ENCODE results near the gene POLR2A. TPM values are rescaled to one million over a fixed set of nuclear protein-coding genes. Genes with fewer than 3 reads are reported as not detected.

Gene POLR2A
- total and polyA plus RNA-seq, 10 of the 15 experiments (the other 5 are each of a cell fraction or from before 2014, with no cell fraction given), result 1.7 to 121 (median 33.4) TPM

GRCh38 chr17:7440113-7440833 is 43.9 kb upstream of the POLR2A start (continued):
- TF ChIP-seq SMAD1 (IDR thresholded peaks at IDR 0.05; ENCODE audit: low read depth, partially characterized antibody) (peak; percentile 79), JUND (IDR thresholded peaks at IDR 0.05; ENCODE audit: low read depth, low read length) (peak; percentile 54; the same call in 1 of the 2 replicates), ATF7 (IDR thresholded peaks at IDR 0.05; ENCODE audit: low read depth) (peak; percentile 95), POLR2A (IDR thresholded peaks at IDR 0.05; ENCODE audit: low read depth, low read length) (peak; percentile 54; the same call in 1 of the 2 replicates), BHLHE40 (IDR thresholded peaks at IDR 0.05; ENCODE audit: borderline replicate concordance in 1 of 2, low read depth in 2 of 2, low read length in 1 of 2) (peak; percentile 43 to 87; a peak in 3 of 4 replicates), MXI1 (IDR thresholded peaks at IDR 0.05; ENCODE audit: low read depth, low read length) (peak; percentile 48; the same call in 1 of the 2 replicates), USF1 (IDR thresholded peaks at IDR 0.05; ENCODE audit: borderline replicate concordance, extremely low read length, insufficient read depth, low read depth, low read length) (peak; percentile 81), YBX1 (IDR thresholded peaks at IDR 0.05) (no peak), PBX3 (IDR thresholded peaks at IDR 0.05; ENCODE audit: insufficient replicate concordance, low read depth, low read length) (no peak), HDGF (IDR thresholded peaks at IDR 0.05) (0 out of 2 replicates have a peak, but pooled peaks have one; percentile 72), NR2C1 (IDR thresholded peaks at IDR 0.05) (no peak), CREB1 (IDR thresholded peaks at IDR 0.05; ENCODE audit: low read depth) (0 out of 2 replicates have a peak, but pooled peaks have one; percentile 7), RAD51 (IDR thresholded peaks at IDR 0.05) (peak; percentile 75), IRF4 (IDR thresholded peaks at IDR 0.05; ENCODE audit: low read depth, low read length) (no peak), RELB (IDR thresholded peaks at IDR 0.05; ENCODE audit: low read depth) (peak; percentile 65; the same call in 1 of the 2 replicates), RAD21 (IDR thresholded peaks at IDR 0.05; ENCODE audit: insufficient read depth, low read depth, low read length) (no peak), CTCF (IDR thresholded peaks at IDR 0.05 in 2 of 3, conservative IDR thresholded peaks at IDR 0.05 in 1 of 3; ENCODE audit: control insufficient read depth in 2 of 3, extremely low read depth in 1 of 3, insufficient read depth in 1 of 3, low read depth in 3 of 3, low read length in 3 of 3) (no peak), IKZF2 (IDR thresholded peaks at IDR 0.05) (peak in 1 of 2 experiments; percentile 36; a peak in 2 of 4 replicates), E2F8 (IDR thresholded peaks at IDR 0.05; ENCODE audit: low read depth, partially characterized antibody) (no peak), STAT1 (conservative IDR thresholded peaks at IDR 0.05) (no peak), IKZF1 (conservative IDR thresholded peaks at IDR 0.05) (peak; percentile 15; the same call in 1 of the 2 replicates), FOXK2 (IDR thresholded peaks at IDR 0.05) (peak; percentile 94)

Data from GM12878 (cell line).